K562 (cell line): ENCODE measurements around the gene ZNF200. TPM values are rescaled to one million over a fixed set of nuclear protein-coding genes. Genes with fewer than 3 reads are reported as not detected.

Source experiments
- BCL6 ChIP-seq: fragments of 250-450 bp; sonication (Bioruptor Pico); IDR thresholded peaks from 2 replicates; pipeline ENCODE4 v1.4.0; 2020
- BCLAF1 ChIP-seq, 2 experiments: fragments of 450-650 bp in 1 of 2; IDR thresholded peaks; 2 replicates each; pipeline ENCODE4 v1.6.1; 2011 to 2017; ENCODE audit warnings: low read depth in 2 of 2, antibody characterized with exemption in 1 of 2, borderline replicate concordance in 1 of 2, low read length in 1 of 2, mild to moderate bottlenecking in 1 of 2, mixed read lengths in 1 of 2; ENCODE audit not compliant: control insufficient read depth in 1 of 2
- CXXC5 ChIP-seq: fragments of 250-450 bp; sonication (Bioruptor Pico); IDR thresholded peaks from 2 replicates; pipeline ENCODE4 v1.8.0; 2022; ENCODE audit warnings: inconsistent platforms, mild to moderate bottlenecking, moderate library complexity
- E2F6 ChIP-seq, 2 experiments: IDR thresholded peaks; 2 replicates each; pipeline ENCODE4 v1.6.1; 2011; ENCODE audit warnings: borderline replicate concordance in 1 of 2, control low read depth in 1 of 2, low read depth in 1 of 2, low read length in 1 of 2, mild to moderate bottlenecking in 1 of 2, mixed read lengths in 1 of 2, moderate library complexity in 1 of 2; ENCODE audit not compliant: insufficient read depth in 1 of 2, insufficient read length in 1 of 2, poor library complexity in 1 of 2, severe bottlenecking in 1 of 2; ENCODE audit errors: extremely low read depth in 1 of 2
- ETS1 ChIP-seq: conservative IDR thresholded peaks from 2 replicates; pipeline ENCODE4 v1.6.1; 2011; ENCODE audit warnings: low read depth, mild to moderate bottlenecking, low read length; ENCODE audit not compliant: control insufficient read depth
- MNT ChIP-seq, 2 experiments: fragments of 450-650 bp; conservative IDR thresholded peaks; 2 replicates each; pipeline ENCODE4 v1.6.1; 2017; ENCODE audit warnings: mild to moderate bottlenecking in 2 of 2, moderate library complexity in 2 of 2
- RNF219 ChIP-seq: fragments of 250-450 bp; sonication (Bioruptor Pico); IDR thresholded peaks from 2 replicates; pipeline ENCODE4 v1.5.0; 2022; ENCODE audit warnings: mild to moderate bottlenecking
- SRSF9 ChIP-seq: fragments of 200-400 bp; formaldehyde crosslinking; IDR thresholded peaks from 2 replicates; pipeline ENCODE4 v1.6.1; 2017; ENCODE audit warnings: low read depth, low read length, borderline replicate concordance
- TAF9B ChIP-seq: fragments of 450-650 bp; IDR thresholded peaks from 2 replicates; pipeline ENCODE4 v1.6.1; 2018; ENCODE audit warnings: mild to moderate bottlenecking; ENCODE audit not compliant: partially characterized antibody
- ZBTB17 ChIP-seq: fragments of 450-650 bp; formaldehyde crosslinking; IDR thresholded peaks from 2 replicates; pipeline ENCODE4 v1.4.0; 2020; ENCODE audit warnings: mild to moderate bottlenecking
- ZBTB5 ChIP-seq: fragments of 450-650 bp; IDR thresholded peaks from 2 replicates; pipeline ENCODE4 v1.6.1; 2017; ENCODE audit warnings: antibody characterized with exemption
- ZNF253 ChIP-seq: fragments of 250-450 bp; sonication (Bioruptor Pico); conservative IDR thresholded peaks from 2 replicates; pipeline ENCODE4 v1.6.1; 2021; ENCODE audit warnings: mild to moderate bottlenecking
- polyA plus RNA-seq, 8 experiments: library from polyadenylated mRNA; depleted of rRNA in 4 of 8; stranded (reverse) in 5 of 8; unstranded in 3 of 8; fragments of >200 nt; fragmentation: Nextera tagmentation in 2 of 8; fragmentation: Illumina TruSeq in 1 of 8; extraction: Ambion mirVana in 2 of 8; extraction: Trizol in 1 of 8; gene quantifications; 2 replicates each; pipeline versions ENCODE4 v1.2.1 to v1.2.3, GENCODE V29; 2011 to 2014; ENCODE audit warnings: inconsistent platforms in 1 of 8, missing spikeins in 1 of 8
- total RNA-seq, 7 experiments: library from RNA; depleted of rRNA in 6 of 7; stranded (reverse); fragments of >200 nt in 6 of 7; fragmentation: Illumina TruSeq in 2 of 7; extraction: Trizol in 2 of 7; gene quantifications; 2 replicates each; pipeline versions ENCODE4 v1.2.1 to v1.2.3, GENCODE V29; 2011 to 2021; ENCODE audit warnings: low replicate concordance in 1 of 7

Gene ZNF200
- total and polyA plus RNA-seq, 9 of the 15 experiments (the other 6 are each of a cell fraction or from before 2014, with no cell fraction given) = 4.8 to 14.5 (median 9.2) TPM

GRCh38 chr16:3264137-3265036 lies 29.4 kb upstream of the ZNF200 start (continued):
- no peak for TF ChIP-seq ZBTB5
- no peak for TF ChIP-seq RNF219 (CRISPR knock-in tag)
- no peak for TF ChIP-seq ZNF253 (CRISPR knock-in tag)
- TF ChIP-seq ZBTB17 (CRISPR knock-in tag) = no peak
- no peak for TF ChIP-seq SRSF9
- TF ChIP-seq BCL6 = no peak
- peak; percentile 72; the same call in 1 of the 2 replicates for TF ChIP-seq ETS1
- peak; percentile 94 to 97 for TF ChIP-seq E2F6 (IDR thresholded peaks at IDR 0.05; ENCODE audit: borderline replicate concordance in 1 of 2, extremely low read depth in 1 of 2, insufficient read depth in 1 of 2, insufficient read length in 1 of 2, low read depth in 1 of 2, low read length in 1 of 2, poor library complexity in 1 of 2, severe bottlenecking in 1 of 2)
- TF ChIP-seq TAF9B = no peak
- TF ChIP-seq CXXC5 (CRISPR knock-in tag) = peak; percentile 86
- TF ChIP-seq MNT (conservative IDR thresholded peaks at IDR 0.05) = peak; percentile 99
- 0 out of 4 replicates have a peak, but pooled peaks of 1 of the 2 experiments have one; percentile 20 for TF ChIP-seq BCLAF1 (IDR thresholded peaks at IDR 0.05; ENCODE audit: borderline replicate concordance in 1 of 2, control insufficient read depth in 1 of 2, low read depth in 2 of 2, low read length in 1 of 2)
